ENCODE measurements around the gene FBXO31. TPM values are rescaled to one million over a fixed set of nuclear protein-coding genes. Genes with fewer than 3 reads are reported as not detected.

Gene FBXO31
- total and polyA plus RNA-seq, 10 of the 15 experiments (the other 5 are each of a cell fraction or from before 2014, with no cell fraction given) = 0.19 to 33.1 (median 10.3) TPM

GRCh38 chr16:87319011-87319410 lies 64.6 kb downstream of the FBXO31 start:
- ChIA-PET POLR2A (interaction anchor here (0.6 to 2.9 kb wide), 4 partner anchors 50 to 74 kb away, joined by 3 to 19 read pairs (median 4); partner anchors contain the start of gene FBXO31), CTCF (interaction anchor here (1.1 to 3.9 kb wide), 4 partner anchors 55 to 75 kb away, joined by 4 to 15 read pairs (median 4); no protein-coding TSS in a partner anchor), RAD21 (ENCODE audit: unreplicated experiment) (interaction anchor here (1.0 to 3.3 kb wide), 2 partner anchors 62 to 65 kb away, joined by 3 to 16 read pairs; partner anchors contain the start of gene FBXO31), SMC1A (ENCODE audit: uncharacterized antibody, unreplicated experiment) (interaction anchor here (1.1 kb wide), 2 partner anchors 11 to 68 kb away, joined by 3 to 4 read pairs; no protein-coding TSS in a partner anchor)
- no peaks in the 10 kb centered on the region for H4K20me1 ChIP-seq (ENCODE audit: control insufficient read depth, insufficient read depth)
- no peaks in the 10 kb centered on the region for H3K36me3 ChIP-seq (ENCODE audit: control insufficient read depth in 2 of 2, insufficient read depth in 2 of 2, low read length in 1 of 2)
- H3K4me3 ChIP-seq = no peak overlapping the region
- peaks cover 12% of the 10 kb centered on the region for H3K4me1 ChIP-seq (ENCODE audit: control insufficient read depth, insufficient read depth, low read length)
- ATAC-seq (no peak), DNase-seq (ENCODE audit: low read depth, low spot score) (no peak), FAIRE-seq (no peak)
- intact Hi-C loops (cut with micrococcal nuclease; ENCODE audit: unreplicated experiment) = loop anchor here (10.0 kb wide), 1 partner anchor 316 kb away; no protein-coding TSS in a partner anchor
- no peaks in the 10 kb centered on the region for H3K9me3 ChIP-seq (replicated peaks; ENCODE audit: control insufficient read depth, insufficient read depth, low read length)
- H3K79me2 ChIP-seq (ENCODE audit: control insufficient read depth, insufficient read depth, low read length) = peaks cover 16% of the 10 kb centered on the region
- no TSS peak for BruUV-seq (replicated peaks)
- H3K27ac ChIP-seq (ENCODE audit: control insufficient read depth, insufficient read depth) = no peak overlapping the region
- peak overlapping the region; percentile 94; the same call in 1 of the 2 replicates for H3K4me2 ChIP-seq (ENCODE audit: control insufficient read depth, insufficient read depth)
- in situ Hi-C loops (cut with MboI) = no loop called here
- H3K9ac ChIP-seq (ENCODE audit: control insufficient read depth, insufficient read depth, low read length) = peak overlapping the region; percentile 99; the same call in 1 of the 2 replicates
- TF ChIP-seq IRF4 (IDR thresholded peaks at IDR 0.05; ENCODE audit: low read depth, low read length) = no peak
- no peak for TF ChIP-seq KDM1A (IDR thresholded peaks at IDR 0.05; ENCODE audit: borderline replicate concordance)
- no peak for TF ChIP-seq FOXM1 (IDR thresholded peaks at IDR 0.05; ENCODE audit: low read depth, low read length)
- TF ChIP-seq BRCA1 (IDR thresholded peaks at IDR 0.05; ENCODE audit: low read depth, low read length) = no peak
- TF ChIP-seq RB1 (IDR thresholded peaks at IDR 0.05; ENCODE audit: borderline replicate concordance) = no peak
- no peak for TF ChIP-seq CREB1 (IDR thresholded peaks at IDR 0.05; ENCODE audit: low read depth)
- TF ChIP-seq, protein P1, sequence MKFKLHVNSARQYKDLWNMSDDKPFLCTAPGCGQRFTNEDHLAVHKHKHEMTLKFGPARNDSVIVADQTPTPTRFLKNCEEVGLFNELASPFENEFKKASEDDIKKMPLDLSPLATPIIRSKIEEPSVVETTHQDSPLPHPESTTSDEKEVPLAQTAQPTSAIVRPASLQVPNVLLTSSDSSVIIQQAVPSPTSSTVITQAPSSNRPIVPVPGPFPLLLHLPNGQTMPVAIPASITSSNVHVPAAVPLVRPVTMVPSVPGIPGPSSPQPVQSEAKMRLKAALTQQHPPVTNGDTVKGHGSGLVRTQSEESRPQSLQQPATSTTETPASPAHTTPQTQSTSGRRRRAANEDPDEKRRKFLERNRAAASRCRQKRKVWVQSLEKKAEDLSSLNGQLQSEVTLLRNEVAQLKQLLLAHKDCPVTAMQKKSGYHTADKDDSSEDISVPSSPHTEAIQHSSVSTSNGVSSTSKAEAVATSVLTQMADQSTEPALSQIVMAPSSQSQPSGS (IDR thresholded peaks at IDR 0.05; ENCODE audit: low read length) = no peak
- no peak for TF ChIP-seq ZNF24 (IDR thresholded peaks at IDR 0.05)
- TF ChIP-seq TAF1 (IDR thresholded peaks at IDR 0.05; ENCODE audit: borderline replicate concordance, low read depth, low read length) = no peak
- no peak for TF ChIP-seq BCLAF1 (IDR thresholded peaks at IDR 0.05)
- no peak for TF ChIP-seq TCF12 (IDR thresholded peaks at IDR 0.05; ENCODE audit: low read depth, low read length)
- no peak for TF ChIP-seq HSF1 (IDR thresholded peaks at IDR 0.05; ENCODE audit: low read depth, low read length)
- no peak for TF ChIP-seq SPI1 (IDR thresholded peaks at IDR 0.05; ENCODE audit: borderline replicate concordance, insufficient read depth, low read depth, low read length)
- TF ChIP-seq JUNB (IDR thresholded peaks at IDR 0.05) = no peak
- no peak for TF ChIP-seq CEBPB (IDR thresholded peaks at IDR 0.05; ENCODE audit: borderline replicate concordance in 1 of 2, low read depth in 2 of 2, low read length in 2 of 2)
- TF ChIP-seq POU2F2 (IDR thresholded peaks at IDR 0.05; ENCODE audit: borderline replicate concordance, low read depth, low read length) = no peak
- no peak for TF ChIP-seq SIN3A (IDR thresholded peaks at IDR 0.05; ENCODE audit: low read depth, low read length)
- no peaks in the 10 kb centered on the region for H3K27me3 ChIP-seq (replicated peaks in 1 of 2; ENCODE audit: control insufficient read depth in 2 of 2, insufficient read depth in 2 of 2, low read length in 1 of 2)
- H2AFZ ChIP-seq (ENCODE audit: control insufficient read depth, low read depth, low read length) = no peak overlapping the region
